GM18519 (cell line): Measurements from ENCODE around the gene IGDCC3.
"Not testable (repeated sequence)": the region's sequence is repeated elsewhere in the genome, so short reads cannot be mapped to it uniquely, and the experiment has no call there.

ENCODE experiments used
- ATAC-seq: cut with Tn5 transposase; IDR thresholded peaks from one replicate; pipeline ENCODE4 v1.9.1; 2021; ENCODE audit warnings: mild to moderate bottlenecking, moderate library complexity; ENCODE audit not compliant: unreplicated experiment, low FRiP score

The IGDCC3 gene

DNA sequence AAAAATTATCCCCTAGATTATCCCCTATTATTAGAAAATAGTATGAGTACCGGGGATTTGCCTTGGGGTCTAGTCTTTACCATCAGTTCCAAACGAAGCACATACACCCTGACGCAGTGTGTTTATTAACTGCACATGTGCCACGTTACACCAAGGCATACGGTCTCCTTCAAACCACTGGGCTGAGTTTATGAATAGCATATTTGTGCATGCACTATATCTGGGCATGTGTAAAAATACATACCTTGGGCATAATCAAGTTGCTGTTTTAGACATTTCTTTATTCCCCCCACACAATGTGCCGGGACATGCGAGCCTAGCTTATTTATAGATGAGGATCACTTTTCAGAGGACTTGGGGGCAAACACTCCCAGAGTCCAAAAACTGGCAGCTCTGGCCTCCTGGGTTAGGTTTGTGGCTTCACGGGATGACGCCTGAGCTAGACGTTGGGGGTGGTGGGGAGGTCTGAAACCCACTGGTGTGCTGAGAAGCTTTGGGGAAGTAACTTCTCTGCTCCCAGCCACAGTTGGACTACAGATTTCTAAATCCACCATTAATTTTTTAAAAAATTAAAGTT lies 28.7 kb upstream of the IGDCC3 start:
- ATAC-seq, result no peak

DNA sequence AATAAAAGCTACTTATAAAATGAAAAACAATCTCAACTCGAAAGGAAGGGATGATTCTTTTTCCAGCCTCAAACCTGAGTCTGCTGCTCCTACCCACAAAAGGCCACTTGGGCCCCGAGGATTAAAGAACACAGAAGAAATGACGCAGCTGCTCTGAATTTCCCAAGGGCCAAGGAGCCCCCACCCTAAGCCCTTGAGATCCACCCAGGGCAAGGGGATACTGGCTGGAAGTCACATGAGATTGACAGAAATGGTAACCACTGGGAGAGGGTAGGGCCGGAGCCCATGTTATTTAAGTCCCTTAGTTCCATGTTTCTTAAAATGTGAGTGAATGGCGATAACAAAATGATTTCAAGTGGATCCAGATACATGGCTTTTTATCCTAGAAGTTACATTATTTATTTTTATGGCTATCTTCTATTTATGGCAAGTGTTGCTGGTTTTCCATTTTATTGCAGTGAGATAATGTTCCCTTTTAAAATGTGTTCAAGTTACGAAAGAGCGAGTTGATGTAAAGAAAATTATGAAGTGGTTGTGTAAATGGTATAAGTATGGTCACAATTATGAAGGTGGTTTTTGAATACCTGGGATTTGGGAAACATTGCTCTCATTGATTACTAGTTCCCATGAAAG lies 28.1 kb upstream of the IGDCC3 start:
- no peak for ATAC-seq

GRCh38 chr15:65404186-65404872 lies 26.5 kb upstream of the IGDCC3 start:
- no peak for ATAC-seq

DNA sequence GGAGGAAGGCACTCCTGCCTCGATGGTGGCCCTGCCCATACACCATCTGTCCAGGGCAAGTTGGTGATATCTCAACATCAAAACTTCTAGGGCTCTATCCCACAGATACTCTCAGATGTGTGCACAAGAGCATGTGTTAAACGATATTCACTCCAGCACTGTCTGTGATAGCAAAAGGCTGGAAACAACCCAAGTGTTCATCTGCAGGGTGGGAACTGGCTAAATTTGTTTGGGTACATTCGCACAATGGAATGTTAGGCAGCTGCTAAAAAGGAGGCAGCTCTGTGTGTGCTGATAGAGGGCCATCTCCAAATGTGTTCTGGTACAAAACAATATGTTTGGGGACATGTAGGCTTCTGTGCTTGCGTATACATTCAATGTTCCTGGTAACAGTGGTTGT lies 25.2 kb upstream of the IGDCC3 start:
- ATAC-seq, result no peak

- no peak for ATAC-seq
These were observed 23.9 kb upstream of the IGDCC3 start for GRCh38 chr15:65401611-65402240.

DNA sequence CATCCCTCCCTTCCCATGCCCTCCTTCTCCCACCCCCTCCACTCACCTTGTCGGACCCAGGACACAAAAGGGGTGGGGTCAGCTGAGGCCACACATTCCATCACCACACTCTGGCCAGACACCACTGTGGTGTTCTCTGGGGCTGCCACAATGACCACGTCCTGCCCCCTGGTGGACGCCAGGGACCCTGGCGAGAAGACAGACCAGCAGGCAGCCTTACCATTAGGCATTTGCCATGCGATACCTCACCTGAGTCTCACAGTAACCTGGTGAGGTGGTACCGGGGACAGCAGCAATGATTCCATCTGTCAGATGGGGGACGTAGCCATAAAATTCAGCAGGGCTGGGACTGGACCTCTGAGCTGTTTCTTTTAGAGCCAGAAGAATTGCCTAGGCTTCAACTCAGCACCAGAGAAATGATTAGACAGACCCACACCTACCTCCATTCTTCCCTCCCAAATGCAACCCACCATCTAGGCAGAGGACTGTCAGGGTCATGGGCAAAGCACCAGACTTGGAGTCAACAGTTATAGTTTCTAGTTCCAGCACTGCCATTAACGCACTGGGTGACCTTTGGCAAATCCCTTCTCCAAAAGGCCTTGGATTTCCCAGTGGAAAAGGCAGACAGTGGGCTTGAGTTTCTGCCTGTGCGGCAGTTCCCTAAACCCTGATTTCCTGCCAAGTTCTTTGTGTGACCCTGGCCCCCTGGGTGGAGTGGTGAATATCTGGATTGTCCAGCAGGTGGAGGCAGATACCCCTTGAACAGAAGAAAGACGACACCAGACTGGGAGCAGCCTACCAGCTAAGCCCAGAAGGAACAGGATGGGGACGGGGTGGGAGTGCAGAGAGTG lies 23.2 kb upstream of the IGDCC3 start:
- ATAC-seq, result no peak

GRCh38 chr15:65399997-65400396 lies 22.2 kb upstream of the IGDCC3 start:
- ATAC-seq, result no peak

DNA sequence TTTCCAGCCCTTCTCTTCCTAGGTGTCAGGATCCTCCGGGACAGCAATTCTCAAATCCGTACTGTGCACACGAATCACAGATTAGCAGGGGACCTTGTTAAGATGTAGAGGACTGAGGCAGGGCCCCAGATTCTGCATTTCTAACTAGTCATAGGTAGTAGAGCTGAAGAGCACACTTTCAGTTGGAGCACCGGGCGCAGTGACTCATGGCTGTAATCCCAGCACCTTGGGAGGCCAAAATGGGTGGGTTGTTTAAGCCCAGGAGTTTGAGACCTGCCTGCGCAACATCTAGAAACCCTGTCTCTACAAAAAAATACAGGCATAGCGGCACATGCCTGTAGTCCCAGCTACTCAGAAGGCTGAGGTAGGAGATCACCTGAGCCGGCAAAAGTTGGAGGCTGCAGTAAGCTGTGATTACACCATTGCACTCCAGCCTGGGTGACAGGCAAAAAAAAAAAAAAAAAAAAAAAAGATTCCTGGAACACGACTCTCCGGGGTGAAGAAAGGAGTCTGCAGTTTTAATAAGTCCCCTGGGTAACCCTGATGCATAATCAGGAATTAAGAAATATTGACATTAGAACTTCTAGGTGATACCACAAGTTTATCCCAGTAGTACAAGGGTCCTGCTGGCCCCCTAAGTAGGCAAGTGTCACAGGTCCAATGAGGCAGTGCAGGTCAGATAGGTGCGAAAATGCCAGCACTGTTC lies 21.4 kb upstream of the IGDCC3 start:
- ATAC-seq, result no peak

DNA sequence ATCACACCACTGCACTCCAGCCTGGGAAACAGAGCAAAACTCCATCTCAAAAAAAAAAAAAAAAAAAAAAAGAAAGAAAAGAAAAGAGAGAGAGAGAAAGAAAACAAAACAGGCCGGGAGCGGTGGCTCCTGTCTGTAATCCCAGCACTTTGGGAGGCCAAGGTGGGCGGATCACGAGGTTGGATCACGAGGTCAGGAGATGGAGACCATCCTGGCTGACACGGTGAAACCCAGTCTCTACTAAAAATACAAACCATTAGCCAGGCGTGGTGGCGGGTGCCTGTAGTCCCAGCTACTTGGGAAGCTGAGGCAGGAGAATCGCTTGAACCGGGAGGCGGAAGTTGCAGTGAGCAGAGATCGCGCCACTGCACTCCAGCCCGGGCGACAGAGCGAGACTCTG lies 20.7 kb upstream of the IGDCC3 start:
- not testable (repeated sequence) for ATAC-seq

GRCh38 chr15:65396965-65397317 lies 19.1 kb upstream of the IGDCC3 start:
- no peak for ATAC-seq

DNA sequence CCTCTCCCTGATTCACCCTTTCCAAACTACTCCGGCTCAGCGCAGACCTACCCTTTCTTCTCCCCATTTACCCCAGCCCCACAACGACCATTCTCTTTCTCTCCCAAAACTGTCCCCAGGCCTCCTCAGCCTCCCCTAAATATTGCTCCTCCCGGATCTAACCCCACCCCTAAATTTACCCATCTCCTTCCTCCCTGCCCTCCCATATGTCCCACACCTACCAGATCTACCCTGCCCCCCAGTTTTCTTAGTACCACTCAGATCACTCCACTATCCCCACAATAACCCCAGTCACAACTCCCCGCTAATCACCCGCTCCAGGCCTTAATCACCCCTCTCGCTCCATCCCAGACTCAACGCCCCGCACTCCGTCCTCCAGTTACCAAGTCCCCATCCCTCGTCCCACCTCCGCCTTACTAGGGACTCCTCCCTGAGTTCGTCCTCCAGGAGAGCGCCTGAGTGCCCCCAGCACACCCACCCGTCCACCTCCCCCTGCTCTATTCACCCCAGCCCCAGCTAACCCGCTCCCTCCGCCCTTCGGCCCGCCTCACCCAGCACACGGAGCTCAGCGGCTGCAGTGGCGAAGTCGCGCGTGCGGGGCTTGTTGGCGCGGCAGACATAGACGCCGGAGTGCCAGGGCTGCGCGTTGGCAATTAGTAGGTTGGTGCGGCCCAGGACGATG lies 18.6 kb upstream of the IGDCC3 start:
- ATAC-seq, result no peak

DNA sequence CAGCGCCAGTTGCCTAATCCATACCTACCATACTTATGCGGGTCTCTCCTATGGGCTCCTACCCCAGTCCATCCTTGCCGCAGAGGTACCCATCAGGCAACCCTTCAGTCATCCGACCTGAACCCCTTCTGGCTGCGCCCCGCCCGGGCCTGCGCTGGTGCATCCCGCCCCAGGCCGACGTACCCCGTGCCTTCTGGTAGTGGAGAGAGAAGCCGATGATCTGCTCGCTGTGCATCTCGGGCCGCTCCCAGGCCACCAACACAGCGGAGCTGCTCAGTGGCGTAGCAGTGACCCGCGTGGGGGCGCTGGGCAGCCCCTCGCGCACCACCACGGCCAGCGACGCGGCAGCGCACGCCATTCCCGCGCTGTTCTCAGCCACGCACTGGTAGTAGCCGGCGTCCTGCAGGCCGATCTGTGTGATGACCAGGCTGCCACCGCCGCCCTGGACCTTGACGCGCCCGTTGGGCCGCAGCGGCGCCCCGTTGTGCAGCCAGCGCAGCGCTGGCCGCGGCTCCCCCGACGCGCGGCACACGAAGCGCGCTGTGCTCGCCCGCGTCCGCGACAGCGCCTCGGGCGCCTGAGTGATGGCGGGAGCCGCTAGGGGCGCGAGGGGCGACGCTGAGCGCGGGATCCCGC lies 17.9 kb upstream of the IGDCC3 start:
- no peak for ATAC-seq

GRCh38 chr15:65394936-65395335 lies 17.1 kb upstream of the IGDCC3 start:
- ATAC-seq, result no peak

- ATAC-seq, result no peak
These were observed 16.5 kb upstream of the IGDCC3 start for GRCh38 chr15:65394280-65394789.

GRCh38 chr15:65393557-65393956 lies 15.8 kb upstream of the IGDCC3 start:
- ATAC-seq, result no peak

DNA sequence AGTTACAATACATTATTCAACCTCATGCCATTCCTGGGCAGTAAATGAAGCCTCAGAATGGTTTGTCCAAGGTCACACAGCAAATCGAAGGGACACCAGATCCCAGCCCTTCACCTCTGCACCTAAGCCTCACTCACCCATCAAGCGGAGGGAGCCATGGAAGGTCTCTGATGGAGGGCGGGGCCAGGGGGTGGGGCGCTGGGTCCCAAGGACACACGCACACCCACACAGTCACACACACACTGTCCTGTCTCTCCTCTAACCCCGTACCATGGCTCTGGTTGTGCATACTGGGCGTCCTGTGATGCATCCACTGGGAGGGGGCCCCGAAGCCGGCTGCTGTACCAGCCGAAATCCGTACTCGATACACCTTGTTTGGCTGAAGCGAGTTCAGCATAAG lies 15.3 kb upstream of the IGDCC3 start:
- no peak for ATAC-seq

DNA sequence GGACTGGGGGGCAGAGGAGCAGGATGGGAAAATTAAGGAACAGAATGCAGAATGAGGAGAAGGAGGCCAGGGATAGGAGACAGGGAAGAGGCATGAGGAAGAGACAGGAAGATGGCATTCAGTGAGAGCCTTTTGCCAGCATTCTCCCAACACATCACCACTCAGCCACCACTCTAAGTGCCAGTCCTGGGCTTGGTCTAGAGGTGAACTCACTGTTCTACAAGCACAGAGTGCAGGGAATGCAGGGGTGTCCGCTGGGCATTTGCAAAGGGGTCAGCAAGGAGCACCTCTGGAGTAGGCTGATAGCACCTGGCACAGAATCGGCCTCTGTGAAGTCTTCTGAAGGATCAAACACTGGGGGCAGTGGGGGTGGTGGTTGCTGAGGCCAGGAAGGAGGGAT lies 14.6 kb upstream of the IGDCC3 start:
- ATAC-seq, result no peak

DNA sequence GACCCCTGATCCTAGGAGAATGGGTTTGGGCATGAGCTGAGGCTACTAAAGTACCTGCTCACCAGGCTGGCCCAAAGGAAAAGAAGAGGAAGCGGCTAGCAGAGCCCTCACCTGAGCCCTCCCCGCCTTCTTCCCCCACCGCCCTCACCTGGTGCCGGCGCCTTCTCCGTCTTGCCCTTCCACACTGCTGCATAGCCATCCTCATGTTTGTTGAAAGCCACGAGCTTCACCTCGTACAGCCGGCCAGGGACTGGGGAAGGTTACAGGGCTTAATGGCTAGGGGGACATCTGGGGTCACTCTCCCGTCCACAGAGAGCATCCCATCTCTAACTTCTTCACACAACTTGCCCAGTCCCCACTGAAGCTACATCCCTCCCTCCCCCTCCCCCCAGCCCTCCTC lies 13.9 kb upstream of the IGDCC3 start:
- no peak for ATAC-seq

DNA sequence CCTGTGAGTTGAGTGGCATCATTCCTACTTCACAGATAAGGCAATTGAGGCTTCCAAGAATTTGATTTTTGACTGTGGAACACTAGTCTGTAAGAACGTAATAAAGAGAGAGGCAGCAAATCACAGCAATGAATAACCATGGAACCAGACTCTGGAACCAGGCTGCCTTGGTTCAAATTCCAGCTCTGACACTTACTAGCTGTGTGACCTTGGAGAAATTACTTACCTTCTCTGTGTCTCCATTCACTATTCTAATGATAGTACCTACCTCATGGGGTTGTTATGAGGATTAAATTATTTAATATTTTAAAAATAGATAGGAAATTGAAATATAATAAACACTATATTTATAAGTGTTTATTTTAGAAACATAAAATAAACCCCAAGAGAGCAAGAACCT lies 12.6 kb upstream of the IGDCC3 start:
- no peak for ATAC-seq
